ENCODE results near the gene IL17B.

The IL17B gene

DNA sequence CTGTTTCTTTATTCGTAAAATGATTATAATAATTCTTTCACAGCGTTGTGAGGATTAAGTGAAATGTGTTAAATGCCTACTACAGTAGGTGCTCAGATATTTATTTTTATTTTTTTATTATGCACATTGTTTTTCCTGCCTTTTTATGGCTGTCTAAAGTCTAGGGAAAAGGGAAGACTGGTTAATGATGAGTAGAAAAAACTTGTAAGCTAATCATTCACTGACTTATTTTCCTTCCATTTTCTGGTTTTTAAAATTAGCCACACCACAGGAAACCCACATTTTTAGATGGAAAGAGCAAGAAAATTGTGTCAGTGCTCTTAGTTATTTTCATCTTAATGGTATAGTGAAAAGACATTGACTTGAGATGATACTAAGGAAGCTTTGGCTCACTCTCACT, 25.2 kb downstream of the IL17B start:
- DNase-seq, result no peak

GRCh38 chr5:149352169-149352568, 26.9 kb downstream of the IL17B start:
- no peak for DNase-seq

GRCh38 chr5:149349382-149349781, 29.7 kb downstream of the IL17B start:
- no peak for DNase-seq

- DNase-seq, result no peak
Measured at GRCh38 chr5:149348518-149348917, 30.6 kb downstream of the IL17B start.

DNA sequence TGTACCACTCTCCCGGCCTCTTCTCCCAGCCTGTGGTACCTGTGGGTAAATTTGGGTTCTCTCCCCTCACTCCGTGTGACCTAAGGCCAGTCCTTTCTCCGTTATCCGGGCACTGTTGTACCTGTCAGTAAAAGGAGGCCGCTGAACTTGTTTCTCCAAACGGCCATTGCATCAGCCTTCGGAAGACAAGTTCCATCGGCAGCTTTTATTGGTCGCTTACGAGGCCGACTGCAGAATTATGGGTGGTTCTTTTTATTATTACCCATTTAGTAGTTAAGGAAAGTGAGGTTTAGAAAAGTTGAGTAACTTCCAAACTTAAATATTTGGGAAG, 33.2 kb downstream of the IL17B start:
- DNase-seq, result peak; percentile 40

- DNase-seq, result peak; percentile 96
Measured at GRCh38 chr5:149345147-149345891, 33.8 kb downstream of the IL17B start, which contains the start of gene GRPEL2. Gene GRPEL2 (plus strand): TSS chr5:149345499. CDS start chr5:149345540, 41 bp downstream.

DNA sequence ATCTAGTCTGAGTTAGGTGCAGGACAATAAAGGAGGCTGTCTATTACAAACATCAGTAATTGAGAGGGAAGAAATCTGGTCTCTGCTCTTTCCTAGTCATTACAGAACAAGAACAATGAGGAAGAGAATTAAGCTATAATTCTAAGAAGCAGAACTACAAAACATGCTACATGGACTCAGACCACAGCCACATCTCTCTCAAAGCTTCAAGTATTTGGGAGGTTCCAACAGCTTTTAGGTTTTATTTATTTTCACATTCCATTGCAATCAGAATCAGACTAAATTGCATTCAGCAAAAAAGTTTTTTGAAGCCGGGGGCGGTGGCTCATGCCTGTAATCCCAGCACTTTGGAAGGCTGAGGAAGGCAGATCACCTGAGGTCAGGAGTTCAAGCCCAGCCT, 34.9 kb downstream of the IL17B start:
- DNase-seq, result no peak

GRCh38 chr5:149341876-149342275, 37.2 kb downstream of the IL17B start:
- no peak for DNase-seq

- DNase-seq, result no peak
Measured at GRCh38 chr5:149340920-149341319, 38.2 kb downstream of the IL17B start.

- no peak for DNase-seq
Measured at GRCh38 chr5:149338364-149338763, 40.7 kb downstream of the IL17B start.

DNA sequence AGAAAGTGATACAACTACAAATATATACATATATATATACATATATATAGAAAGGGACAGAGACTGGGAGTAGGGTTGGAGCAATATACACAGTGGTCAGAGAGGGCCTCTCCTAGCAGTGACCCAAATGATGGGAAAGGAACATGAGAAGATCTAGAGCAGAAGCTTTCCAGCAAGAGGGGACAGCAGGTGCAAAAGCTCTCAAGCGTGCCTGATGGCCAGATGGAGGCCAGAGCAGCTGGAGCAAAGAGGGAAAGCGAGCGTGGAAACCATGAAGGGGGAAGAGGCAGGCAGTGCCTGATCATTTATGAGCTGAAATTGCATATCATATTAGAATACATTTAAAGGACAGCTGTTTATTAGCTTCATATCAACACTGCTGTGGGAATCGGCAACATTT, 41.4 kb downstream of the IL17B start:
- DNase-seq, result no peak

GRCh38 chr5:149333711-149334443, 45.2 kb downstream of the IL17B start:
- DNase-seq, result no peak

- DNase-seq, result no peak
Measured at GRCh38 chr5:149328177-149328576, 50.9 kb downstream of the IL17B start.

GRCh38 chr5:149326611-149327010, 52.5 kb downstream of the IL17B start:
- DNase-seq, result no peak

GRCh38 chr5:149325894-149326293, 53.2 kb downstream of the IL17B start:
- no peak for DNase-seq

- no peak for DNase-seq
Measured at GRCh38 chr5:149325166-149325735, 53.8 kb downstream of the IL17B start.

GRCh38 chr5:149324641-149325040, 54.5 kb downstream of the IL17B start:
- DNase-seq, result no peak
